ENCODE results near the gene MRPS35. TPM values are rescaled to one million over a fixed set of nuclear protein-coding genes. Genes with fewer than 3 reads are reported as not detected.

MRPS35 gene
- total RNA-seq, 1 experiment from 2014 or later = 43.5 TPM

DNA sequence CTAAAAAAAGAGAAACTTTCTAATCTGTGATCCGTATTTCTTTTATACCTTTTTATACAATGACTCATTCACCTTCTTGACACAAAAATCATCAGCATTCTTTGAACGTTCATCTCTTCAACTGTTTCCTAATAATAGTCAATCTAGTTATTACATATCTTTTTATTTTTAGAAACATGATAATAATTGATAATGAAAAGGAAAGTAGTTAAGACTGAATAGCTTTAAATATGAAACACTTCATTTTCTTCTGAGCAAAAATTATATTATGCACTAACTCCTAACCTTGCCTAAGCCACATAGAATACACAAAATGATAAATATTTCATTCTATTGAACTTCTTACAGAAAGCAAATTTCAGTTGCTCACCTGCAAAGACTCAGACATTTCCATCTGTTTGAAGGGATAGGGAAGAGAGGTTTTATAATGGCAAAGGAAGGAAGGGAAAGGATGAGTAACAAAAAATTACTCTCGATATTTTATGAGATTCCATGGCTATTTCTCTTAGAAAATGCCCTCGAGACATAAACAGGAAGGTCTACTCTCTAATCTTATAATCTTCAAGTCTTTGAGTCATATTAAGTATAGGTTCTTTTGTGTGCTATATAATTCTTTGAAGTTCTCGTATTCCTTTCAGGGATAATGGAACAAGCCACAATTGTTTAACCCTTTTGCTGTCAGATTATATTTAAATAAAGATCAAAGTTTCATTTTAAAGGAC lies 61.9 kb downstream of the MRPS35 start (continued):
- TF ChIP-seq NR2C2 (CRISPR knock-in tag; IDR thresholded peaks at IDR 0.05) (no peak), ZNF263 (CRISPR knock-in tag; IDR thresholded peaks at IDR 0.05; ENCODE audit: low read depth) (no peak), SP1 (CRISPR knock-in tag; conservative IDR thresholded peaks at IDR 0.05) (no peak)

DNA sequence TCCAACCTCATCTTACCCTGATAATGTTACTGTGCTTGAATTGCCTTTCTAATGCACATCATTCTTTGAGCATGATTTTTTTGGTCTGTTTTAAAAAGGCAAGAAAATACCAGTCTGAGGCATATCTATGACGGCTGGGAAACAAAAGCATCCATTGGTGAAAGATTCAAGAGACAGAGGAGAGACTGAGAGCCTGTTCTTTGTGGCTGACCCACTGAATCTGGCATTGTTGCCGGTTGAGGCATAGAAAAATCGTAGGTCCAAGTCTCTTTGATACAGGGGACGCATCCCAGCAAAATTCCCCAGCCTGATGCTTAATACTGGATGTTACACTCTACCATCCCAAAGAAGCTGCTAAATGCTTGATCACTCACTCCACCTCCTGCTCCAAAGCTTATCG lies 66.5 kb downstream of the MRPS35 start:
- ChIA-PET POLR2A (no interaction called here), CTCF (no interaction called here)
- TF ChIP-seq GTF2I (CRISPR knock-in tag; conservative IDR thresholded peaks at IDR 0.05) (no peak), ATF1 (CRISPR knock-in tag; IDR thresholded peaks at IDR 0.05) (no peak), ZNF416 (CRISPR knock-in tag; IDR thresholded peaks at IDR 0.05) (no peak), SMAD4 (CRISPR knock-in tag; IDR thresholded peaks at IDR 0.05) (no peak), CREB1 (CRISPR knock-in tag; IDR thresholded peaks at IDR 0.05) (no peak), ZBTB21 (CRISPR knock-in tag; IDR thresholded peaks at IDR 0.05; ENCODE audit: borderline replicate concordance) (no peak)
- TF ChIP-seq, protein P1, sequence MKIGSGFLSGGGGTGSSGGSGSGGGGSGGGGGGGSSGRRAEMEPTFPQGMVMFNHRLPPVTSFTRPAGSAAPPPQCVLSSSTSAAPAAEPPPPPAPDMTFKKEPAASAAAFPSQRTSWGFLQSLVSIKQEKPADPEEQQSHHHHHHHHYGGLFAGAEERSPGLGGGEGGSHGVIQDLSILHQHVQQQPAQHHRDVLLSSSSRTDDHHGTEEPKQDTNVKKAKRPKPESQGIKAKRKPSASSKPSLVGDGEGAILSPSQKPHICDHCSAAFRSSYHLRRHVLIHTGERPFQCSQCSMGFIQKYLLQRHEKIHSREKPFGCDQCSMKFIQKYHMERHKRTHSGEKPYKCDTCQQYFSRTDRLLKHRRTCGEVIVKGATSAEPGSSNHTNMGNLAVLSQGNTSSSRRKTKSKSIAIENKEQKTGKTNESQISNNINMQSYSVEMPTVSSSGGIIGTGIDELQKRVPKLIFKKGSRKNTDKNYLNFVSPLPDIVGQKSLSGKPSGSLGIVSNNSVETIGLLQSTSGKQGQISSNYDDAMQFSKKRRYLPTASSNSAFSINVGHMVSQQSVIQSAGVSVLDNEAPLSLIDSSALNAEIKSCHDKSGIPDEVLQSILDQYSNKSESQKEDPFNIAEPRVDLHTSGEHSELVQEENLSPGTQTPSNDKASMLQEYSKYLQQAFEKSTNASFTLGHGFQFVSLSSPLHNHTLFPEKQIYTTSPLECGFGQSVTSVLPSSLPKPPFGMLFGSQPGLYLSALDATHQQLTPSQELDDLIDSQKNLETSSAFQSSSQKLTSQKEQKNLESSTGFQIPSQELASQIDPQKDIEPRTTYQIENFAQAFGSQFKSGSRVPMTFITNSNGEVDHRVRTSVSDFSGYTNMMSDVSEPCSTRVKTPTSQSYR (CRISPR knock-in tag; IDR thresholded peaks at IDR 0.05) = no peak
- TF ChIP-seq, protein P2, sequence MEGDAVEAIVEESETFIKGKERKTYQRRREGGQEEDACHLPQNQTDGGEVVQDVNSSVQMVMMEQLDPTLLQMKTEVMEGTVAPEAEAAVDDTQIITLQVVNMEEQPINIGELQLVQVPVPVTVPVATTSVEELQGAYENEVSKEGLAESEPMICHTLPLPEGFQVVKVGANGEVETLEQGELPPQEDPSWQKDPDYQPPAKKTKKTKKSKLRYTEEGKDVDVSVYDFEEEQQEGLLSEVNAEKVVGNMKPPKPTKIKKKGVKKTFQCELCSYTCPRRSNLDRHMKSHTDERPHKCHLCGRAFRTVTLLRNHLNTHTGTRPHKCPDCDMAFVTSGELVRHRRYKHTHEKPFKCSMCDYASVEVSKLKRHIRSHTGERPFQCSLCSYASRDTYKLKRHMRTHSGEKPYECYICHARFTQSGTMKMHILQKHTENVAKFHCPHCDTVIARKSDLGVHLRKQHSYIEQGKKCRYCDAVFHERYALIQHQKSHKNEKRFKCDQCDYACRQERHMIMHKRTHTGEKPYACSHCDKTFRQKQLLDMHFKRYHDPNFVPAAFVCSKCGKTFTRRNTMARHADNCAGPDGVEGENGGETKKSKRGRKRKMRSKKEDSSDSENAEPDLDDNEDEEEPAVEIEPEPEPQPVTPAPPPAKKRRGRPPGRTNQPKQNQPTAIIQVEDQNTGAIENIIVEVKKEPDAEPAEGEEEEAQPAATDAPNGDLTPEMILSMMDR (IDR thresholded peaks at IDR 0.05) = no peak
- TF ChIP-seq, protein P3, sequence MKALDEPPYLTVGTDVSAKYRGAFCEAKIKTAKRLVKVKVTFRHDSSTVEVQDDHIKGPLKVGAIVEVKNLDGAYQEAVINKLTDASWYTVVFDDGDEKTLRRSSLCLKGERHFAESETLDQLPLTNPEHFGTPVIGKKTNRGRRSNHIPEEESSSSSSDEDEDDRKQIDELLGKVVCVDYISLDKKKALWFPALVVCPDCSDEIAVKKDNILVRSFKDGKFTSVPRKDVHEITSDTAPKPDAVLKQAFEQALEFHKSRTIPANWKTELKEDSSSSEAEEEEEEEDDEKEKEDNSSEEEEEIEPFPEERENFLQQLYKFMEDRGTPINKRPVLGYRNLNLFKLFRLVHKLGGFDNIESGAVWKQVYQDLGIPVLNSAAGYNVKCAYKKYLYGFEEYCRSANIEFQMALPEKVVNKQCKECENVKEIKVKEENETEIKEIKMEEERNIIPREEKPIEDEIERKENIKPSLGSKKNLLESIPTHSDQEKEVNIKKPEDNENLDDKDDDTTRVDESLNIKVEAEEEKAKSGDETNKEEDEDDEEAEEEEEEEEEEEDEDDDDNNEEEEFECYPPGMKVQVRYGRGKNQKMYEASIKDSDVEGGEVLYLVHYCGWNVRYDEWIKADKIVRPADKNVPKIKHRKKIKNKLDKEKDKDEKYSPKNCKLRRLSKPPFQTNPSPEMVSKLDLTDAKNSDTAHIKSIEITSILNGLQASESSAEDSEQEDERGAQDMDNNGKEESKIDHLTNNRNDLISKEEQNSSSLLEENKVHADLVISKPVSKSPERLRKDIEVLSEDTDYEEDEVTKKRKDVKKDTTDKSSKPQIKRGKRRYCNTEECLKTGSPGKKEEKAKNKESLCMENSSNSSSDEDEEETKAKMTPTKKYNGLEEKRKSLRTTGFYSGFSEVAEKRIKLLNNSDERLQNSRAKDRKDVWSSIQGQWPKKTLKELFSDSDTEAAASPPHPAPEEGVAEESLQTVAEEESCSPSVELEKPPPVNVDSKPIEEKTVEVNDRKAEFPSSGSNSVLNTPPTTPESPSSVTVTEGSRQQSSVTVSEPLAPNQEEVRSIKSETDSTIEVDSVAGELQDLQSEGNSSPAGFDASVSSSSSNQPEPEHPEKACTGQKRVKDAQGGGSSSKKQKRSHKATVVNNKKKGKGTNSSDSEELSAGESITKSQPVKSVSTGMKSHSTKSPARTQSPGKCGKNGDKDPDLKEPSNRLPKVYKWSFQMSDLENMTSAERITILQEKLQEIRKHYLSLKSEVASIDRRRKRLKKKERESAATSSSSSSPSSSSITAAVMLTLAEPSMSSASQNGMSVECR (CRISPR knock-in tag; IDR thresholded peaks at IDR 0.05; ENCODE audit: borderline replicate concordance) = no peak
- TF ChIP-seq, protein P4, sequence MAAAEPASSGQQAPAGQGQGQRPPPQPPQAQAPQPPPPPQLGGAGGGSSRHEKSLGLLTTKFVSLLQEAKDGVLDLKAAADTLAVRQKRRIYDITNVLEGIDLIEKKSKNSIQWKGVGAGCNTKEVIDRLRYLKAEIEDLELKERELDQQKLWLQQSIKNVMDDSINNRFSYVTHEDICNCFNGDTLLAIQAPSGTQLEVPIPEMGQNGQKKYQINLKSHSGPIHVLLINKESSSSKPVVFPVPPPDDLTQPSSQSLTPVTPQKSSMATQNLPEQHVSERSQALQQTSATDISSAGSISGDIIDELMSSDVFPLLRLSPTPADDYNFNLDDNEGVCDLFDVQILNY (CRISPR knock-in tag; IDR thresholded peaks at IDR 0.05) = no peak
- TF ChIP-seq, protein P5, sequence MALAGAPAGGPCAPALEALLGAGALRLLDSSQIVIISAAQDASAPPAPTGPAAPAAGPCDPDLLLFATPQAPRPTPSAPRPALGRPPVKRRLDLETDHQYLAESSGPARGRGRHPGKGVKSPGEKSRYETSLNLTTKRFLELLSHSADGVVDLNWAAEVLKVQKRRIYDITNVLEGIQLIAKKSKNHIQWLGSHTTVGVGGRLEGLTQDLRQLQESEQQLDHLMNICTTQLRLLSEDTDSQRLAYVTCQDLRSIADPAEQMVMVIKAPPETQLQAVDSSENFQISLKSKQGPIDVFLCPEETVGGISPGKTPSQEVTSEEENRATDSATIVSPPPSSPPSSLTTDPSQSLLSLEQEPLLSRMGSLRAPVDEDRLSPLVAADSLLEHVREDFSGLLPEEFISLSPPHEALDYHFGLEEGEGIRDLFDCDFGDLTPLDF (CRISPR knock-in tag; IDR thresholded peaks at IDR 0.05) = no peak
- TF ChIP-seq, protein P6, sequence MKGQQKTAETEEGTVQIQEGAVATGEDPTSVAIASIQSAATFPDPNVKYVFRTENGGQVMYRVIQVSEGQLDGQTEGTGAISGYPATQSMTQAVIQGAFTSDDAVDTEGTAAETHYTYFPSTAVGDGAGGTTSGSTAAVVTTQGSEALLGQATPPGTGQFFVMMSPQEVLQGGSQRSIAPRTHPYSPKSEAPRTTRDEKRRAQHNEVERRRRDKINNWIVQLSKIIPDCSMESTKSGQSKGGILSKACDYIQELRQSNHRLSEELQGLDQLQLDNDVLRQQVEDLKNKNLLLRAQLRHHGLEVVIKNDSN (CRISPR knock-in tag; IDR thresholded peaks at IDR 0.05) = no peak
- peaks cover 3% of the 10 kb centered on the region; the same call in 1 of the 2 replicates for H3K36me3 Mint-ChIP-seq
- no peak overlapping the region for H3K4me3 Mint-ChIP-seq
- peaks cover 27% of the 10 kb centered on the region for H3K4me1 Mint-ChIP-seq
- no peaks in the 10 kb centered on the region for H3K9me3 Mint-ChIP-seq
- DNase-seq (ENCODE audit: low spot score) (no peak), ATAC-seq (no peak)
- no peaks in the 10 kb centered on the region; the same call in 1 of the 2 replicates for H3K27me3 Mint-ChIP-seq (ENCODE audit: low read depth)
- H3K27ac Mint-ChIP-seq = peak overlapping the region; percentile 25; the same call in 1 of the 2 replicates

Measured in WTC11 (cell line).